Erythroblast (primary cell): Measurements from ENCODE around the gene ARHGAP29.

ENCODE experiments used
- GATA1 ChIP-seq: IDR thresholded peaks from 2 replicates; pipeline ENCODE4 v1.6.1; 2011; ENCODE audit warnings: low read depth, mild to moderate bottlenecking, control low read depth, low read length, moderate library complexity
- POLR2A ChIP-seq: IDR thresholded peaks from 2 replicates; pipeline ENCODE4 v1.6.1; 2011; ENCODE audit warnings: mild to moderate bottlenecking, low read length

DNA sequence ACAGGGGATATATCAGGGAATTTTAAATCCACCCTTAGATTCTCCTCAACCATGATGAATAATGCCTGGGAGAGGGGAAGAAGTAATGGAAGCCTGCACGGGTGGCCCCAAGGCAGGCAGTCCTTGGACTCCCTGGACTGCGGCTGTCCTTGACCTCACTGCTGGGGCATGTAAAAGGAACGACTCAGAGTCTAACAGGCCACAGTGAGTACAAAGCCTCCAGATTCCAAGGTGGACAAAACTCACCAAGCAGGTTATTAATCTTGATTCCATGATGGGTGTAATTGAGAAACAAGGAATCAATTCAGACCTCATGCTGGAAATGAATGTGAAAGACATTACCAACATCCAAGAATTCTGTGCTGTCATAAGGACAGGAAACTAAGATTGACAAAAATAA lies 13.0 kb upstream of the ARHGAP29 start:
- TF ChIP-seq POLR2A (no peak), GATA1 (no peak)
